ENCODE measurements around the gene ALDH1A3.

Gene ALDH1A3

GRCh38 chr15:100958326-100959065 is 78.9 kb downstream of the ALDH1A3 start:
- DNase-seq = peak; percentile 55

- DNase-seq = no peak
Observed at GRCh38 chr15:100959066-100960050, 79.7 kb downstream of the ALDH1A3 start.

All from fibroblast of skin of abdomen (primary cell).